ENCODE data around the gene TRAK1. TPM values are rescaled to one million over a fixed set of nuclear protein-coding genes. Genes with fewer than 3 reads are reported as not detected.
"Not testable (repeated sequence)": the region's sequence is repeated elsewhere in the genome, so short reads cannot be mapped to it uniquely, and the experiment has no call there.

Gene TRAK1
- total RNA-seq (10 to 100 TPM; 17.6 to 42.7 (median 27.2) TPM), polyA plus RNA-seq (10 to 100 TPM; 31.8 to 39.5 (median 37.9) TPM)

GRCh38 chr3:42090973-42091731, at the start of gene TRAK1:
Gene TRAK1, plus strand, starts transcription at chr3:42091357. Its CDS starts 113 bp downstream, at chr3:42091470.
- Histone ChIP-seq H3K27ac (peak within 1 kb of the TSS; percentile 74 to 88 (median 82)), H3K4me1 (peaks cover 0 to 48% (median 21%) of the 10 kb centered on the region in 4 donors), H3K9me3 (no peaks in the 10 kb centered on the region), H3K4me3 (peak within 1 kb of the TSS; percentile 9 to 37 (median 25)), H3K27me3 (no peaks in the 10 kb centered on the region), H3K36me3 (peaks cover 0 to 13% (median 2%) of the 10 kb centered on the region in 4 donors)
- TF ChIP-seq POLR2A (IDR thresholded peaks at IDR 0.05) (no peak), EP300 (IDR thresholded peaks at IDR 0.05) (peak in 1 of 4 donors; percentile 45), POLR2AphosphoS5 (IDR thresholded peaks at IDR 0.05) (peak in 3 of 4 donors; percentile 31 to 60 (median 55)), CTCF (IDR thresholded peaks at IDR 0.05) (peak in 1 of 4 experiments; percentile 19)
- peak; percentile 82 for DNase-seq
- intact Hi-C loops (cut with DNase I) = loop anchor here (2.0 kb wide), 1 partner anchor 76 kb away; no protein-coding TSS in a partner anchor
- 83 to 89% methylated on average over 14 of the region's 14 CpGs for WGBS, 2 donors

- peaks cover 0 to 70% (median 46%) of the 10 kb centered on the region in 4 donors for H3K4me1 ChIP-seq
- no peak overlapping the region for H3K4me3 ChIP-seq
- H3K9me3 ChIP-seq = no peaks in the 10 kb centered on the region
- H3K27ac ChIP-seq = peak overlapping the region; percentile 13 to 66 (median 58)
- TF ChIP-seq POLR2A (IDR thresholded peaks at IDR 0.05) (no peak), POLR2AphosphoS5 (IDR thresholded peaks at IDR 0.05) (no peak), CTCF (IDR thresholded peaks at IDR 0.05) (no peak), EP300 (IDR thresholded peaks at IDR 0.05) (no peak)
- WGBS, 2 donors = 56 to 69% methylated on average over 5 of the region's 5 CpGs
- DNase-seq = no peak
- intact Hi-C loops (cut with DNase I) = no loop called here
- no peaks in the 10 kb centered on the region for H3K36me3 ChIP-seq
- no peaks in the 10 kb centered on the region for H3K27me3 ChIP-seq
Measured at GRCh38 chr3:42042747-42043098, 48.4 kb upstream of the TRAK1 start.

GRCh38 chr3:42043099-42043813, 47.9 kb upstream of the TRAK1 start:
- Histone ChIP-seq H3K4me3 (no peak overlapping the region), H3K9me3 (no peaks in the 10 kb centered on the region), H3K27ac (peak overlapping the region; percentile 13 to 66 (median 58)), H3K36me3 (no peaks in the 10 kb centered on the region), H3K27me3 (no peaks in the 10 kb centered on the region), H3K4me1 (peaks cover 0 to 70% (median 43%) of the 10 kb centered on the region in 4 donors)
- intact Hi-C loops (cut with DNase I) = no loop called here
- no peak for TF ChIP-seq EP300 (IDR thresholded peaks at IDR 0.05)
- TF ChIP-seq CTCF (IDR thresholded peaks at IDR 0.05) = no peak
- TF ChIP-seq POLR2A (IDR thresholded peaks at IDR 0.05) = no peak
- peak; percentile 69 for DNase-seq
- 70 to 74% methylated on average over 9 of the region's 9 CpGs for WGBS, 2 donors

- no peak for DNase-seq
- intact Hi-C loops (cut with DNase I) = no loop called here
- no peaks in the 10 kb centered on the region for H3K36me3 ChIP-seq
- peak overlapping the region in 1 of 4 donors; percentile 60 for H3K27ac ChIP-seq
- no peak overlapping the region for H3K4me3 ChIP-seq
- TF ChIP-seq POLR2AphosphoS5 (IDR thresholded peaks at IDR 0.05) = no peak
- TF ChIP-seq CTCF (IDR thresholded peaks at IDR 0.05) = no peak
- TF ChIP-seq POLR2A (IDR thresholded peaks at IDR 0.05) = no peak
- TF ChIP-seq EP300 (IDR thresholded peaks at IDR 0.05) = no peak
- 51 to 78% methylated on average over 2 of the region's 2 CpGs for WGBS, 2 donors
- H3K9me3 ChIP-seq = no peaks in the 10 kb centered on the region
- H3K27me3 ChIP-seq = no peaks in the 10 kb centered on the region
- peaks cover 0 to 64% (median 46%) of the 10 kb centered on the region in 4 donors for H3K4me1 ChIP-seq
Measured at GRCh38 chr3:42045708-42046243, 45.4 kb upstream of the TRAK1 start.

GRCh38 chr3:42048526-42048925, 42.6 kb upstream of the TRAK1 start:
- H3K9me3 ChIP-seq; DNase-seq; H3K27me3 ChIP-seq; intact Hi-C loops (cut with DNase I); H3K4me3 ChIP-seq; H3K36me3 ChIP-seq: not testable (repeated sequence)
- 47 to 87% methylated on average over 4 of the region's 4 CpGs for WGBS, 2 donors
- peaks cover 0 to 73% (median 52%) of the 10 kb centered on the region in 4 donors for H3K4me1 ChIP-seq
- peak overlapping the region in 1 of 4 donors; percentile 19 for H3K27ac ChIP-seq
